ENCODE results near the gene MGAT4A.

- no peak for TF ChIP-seq CTCF (IDR thresholded peaks at IDR 0.05 in 2 of 3, conservative IDR thresholded peaks at IDR 0.05 in 1 of 3; ENCODE audit: control insufficient read depth in 2 of 3, extremely low read depth in 1 of 3, insufficient read depth in 1 of 3, low read depth in 3 of 3, low read length in 3 of 3)
- no peak for TF ChIP-seq BCLAF1 (IDR thresholded peaks at IDR 0.05)
- no peak for TF ChIP-seq YY1 (IDR thresholded peaks at IDR 0.05; ENCODE audit: low read depth, low read length)
- TF ChIP-seq TAF1 (IDR thresholded peaks at IDR 0.05; ENCODE audit: borderline replicate concordance, low read depth, low read length): no peak
- no peak for TF ChIP-seq HDAC6 (IDR thresholded peaks at IDR 0.05; ENCODE audit: unreplicated experiment)
- TF ChIP-seq RAD21 (IDR thresholded peaks at IDR 0.05; ENCODE audit: insufficient read depth, low read depth, low read length): no peak
- TF ChIP-seq EGR1 (IDR thresholded peaks at IDR 0.05; ENCODE audit: borderline replicate concordance in 1 of 2, low read depth in 2 of 2, low read length in 2 of 2): no peak
Observed at GRCh38 chr2:98605076-98605475, 125.9 kb downstream of the MGAT4A start.

Measured in GM12878 (cell line).